Neutrophil (primary cell): Measurements from ENCODE around the gene MRPL43.

ENCODE experiments used
- H3K27ac ChIP-seq: fragments of 200-600 bp; sonication (generic); 2 replicates; pipeline ENCODE4 v1.5.1; 2016; ENCODE audit warnings: mild to moderate bottlenecking, moderate library complexity
- H3K27me3 ChIP-seq: fragments of 200-600 bp; sonication (generic); 2 replicates; pipeline ENCODE4 v1.6.0; 2016; ENCODE audit warnings: mild to moderate bottlenecking
- H3K36me3 ChIP-seq: fragments of 200-600 bp; sonication (generic); 2 replicates; pipeline ENCODE4 v1.5.1; 2017
- H3K4me1 ChIP-seq, 2 experiments: fragments of 200-600 bp in 1 of 2; sonication (generic) in 1 of 2; 1 replicate in 1 of 2; 2 replicates in 1 of 2; pipeline versions ENCODE4 v1.5.1 to v1.6.1; 2013 to 2016; ENCODE audit warnings: low read depth in 1 of 2, low read length in 1 of 2, mild to moderate bottlenecking in 1 of 2, moderate library complexity in 1 of 2; ENCODE audit not compliant: control insufficient read depth in 1 of 2, insufficient read depth in 1 of 2
- H3K4me3 ChIP-seq, 2 experiments: fragments of 200-600 bp in 1 of 2; sonication (generic) in 1 of 2; 1 replicate in 1 of 2; 2 replicates in 1 of 2; pipeline ENCODE4 v1.5.1; 2013 to 2016; ENCODE audit warnings: low read depth in 1 of 2, low read length in 1 of 2, mild to moderate bottlenecking in 1 of 2, moderate library complexity in 1 of 2
- H3K9me3 ChIP-seq: fragments of 200-600 bp; sonication (generic); 2 replicates; pipeline ENCODE4 v1.5.1; 2016
- CTCF ChIP-seq: fragments of 200-600 bp; sonication (generic); IDR thresholded peaks from 2 replicates; pipeline ENCODE4 v1.5.1; 2016; ENCODE audit warnings: antibody characterized with exemption

The MRPL43 gene

GRCh38 chr10:101007915-101008822 lies 20.9 kb upstream of the MRPL43 start:
- no peak for TF ChIP-seq CTCF
- peaks cover 1% of the 10 kb centered on the region for H3K27me3 ChIP-seq

GRCh38 chr10:101007099-101007711 lies 19.9 kb upstream of the MRPL43 start:
- Histone ChIP-seq H3K27ac (no peak overlapping the region), H3K27me3 (no peaks in the 10 kb centered on the region), H3K36me3 (peaks cover 15% of the 10 kb centered on the region), H3K9me3 (no peaks in the 10 kb centered on the region), H3K4me1 (no peaks in the 10 kb centered on the region), H3K4me3 (no peak overlapping the region)
- TF ChIP-seq CTCF = no peak

More at GRCh38 chr10:101007915-101008822, 20.9 kb upstream of the MRPL43 start:
- Histone ChIP-seq H3K4me1 (no peaks in the 10 kb centered on the region), H3K4me3 (no peak overlapping the region), H3K27ac (no peak overlapping the region), H3K36me3 (peaks cover 15% of the 10 kb centered on the region), H3K9me3 (no peaks in the 10 kb centered on the region)

GRCh38 chr10:101006593-101007098 lies 19.3 kb upstream of the MRPL43 start:
- Histone ChIP-seq H3K4me1 (no peaks in the 10 kb centered on the region), H3K4me3 (no peak overlapping the region), H3K36me3 (peaks cover 15% of the 10 kb centered on the region), H3K27ac (no peak overlapping the region), H3K9me3 (no peaks in the 10 kb centered on the region), H3K27me3 (no peaks in the 10 kb centered on the region)
- TF ChIP-seq CTCF = no peak

- H3K27me3 ChIP-seq = no peaks in the 10 kb centered on the region
- H3K4me3 ChIP-seq = no peak overlapping the region
- no peak overlapping the region for H3K27ac ChIP-seq
- no peaks in the 10 kb centered on the region for H3K9me3 ChIP-seq
- peaks cover 15% of the 10 kb centered on the region for H3K36me3 ChIP-seq
- TF ChIP-seq CTCF = no peak
- H3K4me1 ChIP-seq = no peaks in the 10 kb centered on the region
Observed at GRCh38 chr10:101005869-101006567, 18.7 kb upstream of the MRPL43 start.

GRCh38 chr10:101005361-101005760 lies 18.1 kb upstream of the MRPL43 start:
- Histone ChIP-seq H3K36me3 (peaks cover 15% of the 10 kb centered on the region), H3K4me1 (peaks cover 0 to 5% of the 10 kb centered on the region in 2 experiments), H3K27ac (no peak overlapping the region), H3K4me3 (no peak overlapping the region), H3K9me3 (no peaks in the 10 kb centered on the region), H3K27me3 (no peaks in the 10 kb centered on the region)
- no peak for TF ChIP-seq CTCF
